ENCODE data around the gene SCD5.
A peak's percentile ranks its signal among the peaks of the same experiment; 100 is the strongest.
"Not testable (repeated sequence)": the region's sequence is repeated elsewhere in the genome, so short reads cannot be mapped to it uniquely, and the experiment has no call there.

The SCD5 gene

GRCh38 chr4:82823062-82823461, 24.5 kb upstream of the SCD5 start:
- no peak overlapping the region for H3K27ac Mint-ChIP-seq
- no peak overlapping the region for H3K4me3 Mint-ChIP-seq
- no peak for TF ChIP-seq CTCF (IDR thresholded peaks at IDR 0.05; ENCODE audit: unreplicated experiment in 3 of 3)
- no peaks in the 10 kb centered on the region for H3K9me3 Mint-ChIP-seq
- no peaks in the 10 kb centered on the region for H3K27me3 Mint-ChIP-seq (ENCODE audit: low read depth)
- no peaks in the 10 kb centered on the region for H3K4me1 Mint-ChIP-seq
- peaks cover 78% of the 10 kb centered on the region for H3K36me3 Mint-ChIP-seq (ENCODE audit: low read depth)

GRCh38 chr4:82820689-82821088, 22.1 kb upstream of the SCD5 start:
- H3K27me3 Mint-ChIP-seq (ENCODE audit: low read depth), result no peaks in the 10 kb centered on the region
- H3K9me3 Mint-ChIP-seq, result no peaks in the 10 kb centered on the region
- peaks cover 73% of the 10 kb centered on the region for H3K36me3 Mint-ChIP-seq (ENCODE audit: low read depth)
- H3K27ac Mint-ChIP-seq, result no peak overlapping the region
- H3K4me1 Mint-ChIP-seq, result no peaks in the 10 kb centered on the region
- no peak for TF ChIP-seq CTCF (IDR thresholded peaks at IDR 0.05; ENCODE audit: unreplicated experiment in 3 of 3)
- no peak overlapping the region for H3K4me3 Mint-ChIP-seq

- Mint-ChIP-seq H3K4me3 (no peak overlapping the region), H3K27me3 (ENCODE audit: low read depth) (no peaks in the 10 kb centered on the region)
These were observed 20.4 kb upstream of the SCD5 start for GRCh38 chr4:82818664-82819662.

GRCh38 chr4:82816874-82817273, 18.3 kb upstream of the SCD5 start:
- not testable (repeated sequence) for H3K27me3 Mint-ChIP-seq (ENCODE audit: low read depth); H3K27ac Mint-ChIP-seq; H3K4me1 Mint-ChIP-seq; H3K4me3 Mint-ChIP-seq; H3K9me3 Mint-ChIP-seq
- H3K36me3 Mint-ChIP-seq (ENCODE audit: low read depth), result peaks cover 43% of the 10 kb centered on the region

More at GRCh38 chr4:82818664-82819662, 20.4 kb upstream of the SCD5 start:
- Mint-ChIP-seq H3K4me1 (no peaks in the 10 kb centered on the region), H3K27ac (peak overlapping the region in 1 of 3 experiments; percentile 23), H3K36me3 (ENCODE audit: low read depth) (peaks cover 59% of the 10 kb centered on the region), H3K9me3 (no peaks in the 10 kb centered on the region)
- no peak for TF ChIP-seq CTCF (IDR thresholded peaks at IDR 0.05; ENCODE audit: unreplicated experiment in 3 of 3)

- Mint-ChIP-seq H3K27ac (no peak overlapping the region), H3K4me1 (peaks cover 18% of the 10 kb centered on the region), H3K4me3 (no peak overlapping the region), H3K36me3 (ENCODE audit: low read depth) (peaks cover 24% of the 10 kb centered on the region), H3K27me3 (ENCODE audit: low read depth) (no peaks in the 10 kb centered on the region), H3K9me3 (no peaks in the 10 kb centered on the region)
- TF ChIP-seq CTCF (IDR thresholded peaks at IDR 0.05; ENCODE audit: unreplicated experiment in 3 of 3), result no peak
These were observed 15.4 kb upstream of the SCD5 start for GRCh38 chr4:82814034-82814433.

GRCh38 chr4:82811838-82812341, 13.3 kb upstream of the SCD5 start:
- H3K9me3 Mint-ChIP-seq, result no peaks in the 10 kb centered on the region
- peaks cover 2% of the 10 kb centered on the region for H3K36me3 Mint-ChIP-seq (ENCODE audit: low read depth)
- peak overlapping the region in 1 of 3 experiments; percentile 3 for H3K4me3 Mint-ChIP-seq
- no peak for TF ChIP-seq CTCF (IDR thresholded peaks at IDR 0.05; ENCODE audit: unreplicated experiment in 3 of 3)
- H3K27me3 Mint-ChIP-seq (ENCODE audit: low read depth), result no peaks in the 10 kb centered on the region
- H3K4me1 Mint-ChIP-seq, result peaks cover 18% of the 10 kb centered on the region
- H3K27ac Mint-ChIP-seq, result peak overlapping the region; percentile 28 to 68 (median 46)
